ENCODE results near the gene BORCS5. TPM values are rescaled to one million over a fixed set of nuclear protein-coding genes. Genes with fewer than 3 reads are reported as not detected.

The BORCS5 gene
- total and polyA plus RNA-seq, 2 of the 8 experiments (the other 6 are each of a cell fraction or from before 2014, with no cell fraction given): 8.3 to 17.4 TPM

GRCh38 chr12:12425616-12426015 lies 68.7 kb downstream of the BORCS5 start (continued):
- TF ChIP-seq GABPA (IDR thresholded peaks at IDR 0.05; ENCODE audit: borderline replicate concordance, insufficient read depth, low read length) (no peak), PHF8 (conservative IDR thresholded peaks at IDR 0.05; ENCODE audit: low read depth, low read length) (no peak), HDAC2 (IDR thresholded peaks at IDR 0.05; ENCODE audit: borderline replicate concordance in 1 of 2, low read depth in 2 of 2, low read length in 2 of 2) (no peak), POLR2AphosphoS5 (IDR thresholded peaks at IDR 0.05; ENCODE audit: low read depth, low read length) (no peak), CBX8 (IDR thresholded peaks at IDR 0.05; ENCODE audit: borderline replicate concordance, low read depth, low read length) (no peak), TAF1 (IDR thresholded peaks at IDR 0.05; ENCODE audit: low read depth, low read length) (no peak), SAP30 (IDR thresholded peaks at IDR 0.05; ENCODE audit: insufficient read depth, insufficient replicate concordance, low read length) (no peak), MAFK (IDR thresholded peaks at IDR 0.05; ENCODE audit: low read depth, low read length) (no peak)
